Panc1 (cell line): Measurements from ENCODE around the gene FCN1. TPM values are rescaled to one million over a fixed set of nuclear protein-coding genes. Genes with fewer than 3 reads are reported as not detected.

ENCODE experiments used
- ATAC-seq: fragments of 200-7000 bp; cut with Tn5 transposase; 2 replicates; pipeline ENCODE4 v1.9.1; 2020; ENCODE audit warnings: mild to moderate bottlenecking, moderate library complexity
- BruUV-seq: library from RNA; stranded (reverse); fragments of 400-500 nt; replicated peaks from 2 replicates; lab custom pipeline; 2021; lab: Mats Ljungman, UMichigan
- CTCF ChIA-PET: fragments of 300-600 bp; sonication (Branson Sonifier 250); formaldehyde crosslinking; loops from one replicate; lab custom pipeline; 2022; ENCODE audit warnings: antibody characterized with exemption; lab: Charles Lee
- POLR2A ChIA-PET: fragments of 300-600 bp; sonication (Branson Sonifier 250); formaldehyde crosslinking; loops from one replicate; lab custom pipeline; 2022; ENCODE audit warnings: antibody characterized with exemption; lab: Charles Lee
- DNase-seq: peaks from one replicate; pipeline ENCODE4 v3.0.0-alpha.2; 2010; ENCODE audit warnings: low read depth, low spot score
- H3K27ac ChIP-seq: 2 replicates; pipeline ENCODE4 v1.5.1; 2011; ENCODE audit warnings: mild to moderate bottlenecking, low read length, inconsistent platforms
- H3K27me3 ChIP-seq: fragments of 200-500 bp; sonication (Bioruptor generic); 2 replicates; pipeline ENCODE4 v1.6.0; 2014; ENCODE audit warnings: low read length, inconsistent platforms; ENCODE audit not compliant: control insufficient read depth, insufficient read depth
- H3K36me3 ChIP-seq: fragments of 200-500 bp; sonication (Bioruptor generic); 2 replicates; pipeline ENCODE4 v1.5.1; 2014; ENCODE audit warnings: inconsistent platforms, mild to moderate bottlenecking, low read length, moderate library complexity; ENCODE audit not compliant: control insufficient read depth, insufficient read depth
- H3K4me1 ChIP-seq: 2 replicates; pipeline ENCODE4 v1.5.1; 2011; ENCODE audit warnings: inconsistent platforms, mild to moderate bottlenecking, low read length, moderate library complexity; ENCODE audit not compliant: control insufficient read depth, insufficient read depth
- H3K4me3 ChIP-seq, 2 experiments: 2 replicates each; pipeline ENCODE4 v1.5.1; 2011 to 2012; ENCODE audit warnings: low read depth in 2 of 2, low read length in 2 of 2, mild to moderate bottlenecking in 2 of 2, inconsistent platforms in 1 of 2, moderate library complexity in 1 of 2
- H3K9me3 ChIP-seq: fragments of 200-500 bp; sonication (Bioruptor generic); 2 replicates; pipeline ENCODE4 v1.5.1; 2014; ENCODE audit warnings: low read depth, mild to moderate bottlenecking, inconsistent platforms, low read length, moderate library complexity; ENCODE audit not compliant: control insufficient read depth, insufficient read depth
- CTCF ChIP-seq: fragments of 450-650 bp; IDR thresholded peaks from 2 replicates; pipeline ENCODE4 v1.5.1; 2017; ENCODE audit warnings: mild to moderate bottlenecking
- POLR2AphosphoS5 ChIP-seq: IDR thresholded peaks from 2 replicates; pipeline ENCODE4 v1.6.1; 2012; ENCODE audit warnings: mild to moderate bottlenecking, low read depth, low read length, moderate library complexity
- REST ChIP-seq, 2 experiments: IDR thresholded peaks; 2 replicates each; pipeline ENCODE4 v1.6.1; 2011 to 2012; ENCODE audit warnings: low read depth in 2 of 2, control low read depth in 1 of 2, low read length in 1 of 2, mild to moderate bottlenecking in 1 of 2, moderate library complexity in 1 of 2; ENCODE audit not compliant: insufficient read depth in 1 of 2
- SIN3A ChIP-seq: IDR thresholded peaks from 2 replicates; pipeline ENCODE4 v1.6.1; 2012; ENCODE audit warnings: low read depth, mild to moderate bottlenecking, low read length, moderate library complexity, borderline replicate concordance; ENCODE audit not compliant: insufficient read depth
- TCF7L2 ChIP-seq: IDR thresholded peaks from 2 replicates; pipeline ENCODE4 v1.6.1; 2011; ENCODE audit warnings: mild to moderate bottlenecking, low read depth, low read length, inconsistent platforms
- in situ Hi-C: cut with HindIII; loops from 2 replicates; pipeline ENCODE4 v1.10.0; 2016; ENCODE audit warnings: low sequenced_read_pairs, low pct_unique_long_range_greater_than_20kb
- intact Hi-C: fragments of 100-400 bp; cut with micrococcal nuclease; formaldehyde crosslinking; loops from one replicate; pipeline ENCODE4 v1.10.0; 2022; ENCODE audit not compliant: unreplicated experiment
- total RNA-seq: library from RNA; stranded (reverse); gene quantifications from one replicate; pipeline ENCODE4 v1.2.1, GENCODE V29; 2021; ENCODE audit not compliant: unreplicated experiment

Gene FCN1
- total RNA-seq, 1 experiment from 2014 or later: not detected

DNA sequence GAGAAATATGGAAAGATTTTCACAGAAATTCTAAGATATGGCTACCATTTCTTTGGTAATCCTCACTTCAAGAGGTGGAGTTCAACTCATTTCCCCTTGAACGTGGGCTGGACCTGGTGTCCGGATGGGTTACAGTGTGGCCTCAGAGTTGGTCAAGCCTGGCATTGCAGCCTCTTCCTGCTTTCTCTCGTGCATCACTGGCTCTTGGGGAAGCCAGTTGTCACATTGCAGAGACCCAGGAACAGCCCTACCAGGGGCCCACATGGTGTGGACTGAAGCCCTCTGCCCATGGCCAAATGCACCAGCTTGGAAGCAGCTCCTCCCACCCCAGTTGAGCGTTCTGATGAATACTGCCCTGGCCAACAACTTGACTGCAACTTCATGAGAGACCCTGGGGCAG is 47.7 kb upstream of the FCN1 start:
- BruUV-seq: no TSS peak
- in situ Hi-C loops (no loop called here), intact Hi-C loops (no loop called here)
- no peaks in the 10 kb centered on the region for H3K4me1 ChIP-seq
- ATAC-seq: no peak
- TF ChIP-seq POLR2AphosphoS5: no peak
- TF ChIP-seq SIN3A: no peak
- TF ChIP-seq CTCF: no peak
- no peak for TF ChIP-seq REST (IDR thresholded peaks at IDR 0.05; ENCODE audit: insufficient read depth in 1 of 2, low read depth in 2 of 2, low read length in 1 of 2)
- TF ChIP-seq TCF7L2: no peak
- H3K36me3 ChIP-seq: no peaks in the 10 kb centered on the region; the same call in 1 of the 2 replicates
- no peak for DNase-seq
- ChIA-PET POLR2A (no interaction called here), CTCF (no interaction called here)
- H3K27me3 ChIP-seq: peaks cover under 1% of the 10 kb centered on the region
- H3K9me3 ChIP-seq: no peaks in the 10 kb centered on the region
- no peak overlapping the region for H3K4me3 ChIP-seq
- no peak overlapping the region for H3K27ac ChIP-seq

DNA sequence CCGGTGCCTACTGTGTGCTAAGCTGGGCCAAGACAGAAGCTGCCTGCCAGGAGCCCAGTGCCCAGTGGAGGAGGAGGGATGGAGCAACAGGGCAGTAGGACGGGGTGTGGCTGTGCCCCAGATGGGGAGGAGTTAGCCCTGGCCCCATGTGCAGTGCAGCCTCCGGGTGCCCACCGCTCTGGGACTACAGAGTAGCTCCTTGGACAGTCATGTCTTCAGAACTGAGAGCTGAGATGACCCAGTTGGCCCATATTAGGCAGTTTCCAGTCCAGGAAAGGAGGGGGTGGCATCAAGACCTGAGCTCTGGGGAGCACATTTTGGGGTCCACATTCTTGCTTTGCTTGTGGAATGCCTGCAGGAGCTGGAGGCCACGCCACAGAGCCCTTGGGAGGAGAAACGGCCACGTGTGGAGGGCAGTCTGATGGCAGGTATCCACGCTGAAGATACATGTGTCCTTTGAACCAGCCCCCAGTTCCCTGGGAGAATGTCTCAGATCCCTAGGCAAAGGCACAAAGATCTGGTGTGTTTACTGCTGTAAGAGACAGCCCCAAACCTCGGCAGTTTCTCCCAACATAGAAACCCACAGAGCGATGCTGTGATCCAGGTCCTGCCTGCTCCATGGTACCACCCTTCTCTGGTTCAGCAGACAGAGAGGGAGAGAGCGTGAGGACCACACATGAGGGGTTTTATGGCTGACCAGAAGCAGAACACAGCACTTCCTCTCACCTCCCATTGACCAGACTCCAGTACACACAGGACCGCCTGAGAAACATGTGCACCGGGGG is 46.8 kb upstream of the FCN1 start:
- Histone ChIP-seq H3K27ac (no peak overlapping the region), H3K4me1 (no peaks in the 10 kb centered on the region), H3K36me3 (no peaks in the 10 kb centered on the region), H3K27me3 (no peaks in the 10 kb centered on the region; the same call in 1 of the 2 replicates), H3K9me3 (no peaks in the 10 kb centered on the region), H3K4me3 (no peak overlapping the region)
- ChIA-PET CTCF (no interaction called here), POLR2A (no interaction called here)
- TF ChIP-seq POLR2AphosphoS5 (no peak), TCF7L2 (no peak), CTCF (no peak), SIN3A (no peak), REST (IDR thresholded peaks at IDR 0.05; ENCODE audit: insufficient read depth in 1 of 2, low read depth in 2 of 2, low read length in 1 of 2) (no peak)
- intact Hi-C loops: no loop called here
- no peak for DNase-seq
- in situ Hi-C loops: no loop called here
- no TSS peak for BruUV-seq
- ATAC-seq: no peak
